ENCODE data around the gene PGBD4.

GRCh38 chr15:34054081-34054707, 47.7 kb upstream of the PGBD4 start:
- TF ChIP-seq POLR2AphosphoS5 (IDR thresholded peaks at IDR 0.05) (no peak), CTCF (IDR thresholded peaks at IDR 0.05) (no peak), POLR2A (IDR thresholded peaks at IDR 0.05) (no peak)

All from prostate gland (tissue), 2 donors.